CMK (cell line): ENCODE data around the gene EMB.
A peak's percentile ranks its signal among the peaks of the same experiment; 100 is the strongest.
"Not testable (repeated sequence)": the region's sequence is repeated elsewhere in the genome, so short reads cannot be mapped to it uniquely, and the experiment has no call there.

Experiments
- DNase-seq: peaks from one replicate; pipeline ENCODE4 v3.0.0-alpha.2; 2010; ENCODE audit warnings: low read depth

Gene EMB

GRCh38 chr5:50421184-50421950 lies 19.7 kb downstream of the EMB start:
- DNase-seq = not testable (repeated sequence)

DNA sequence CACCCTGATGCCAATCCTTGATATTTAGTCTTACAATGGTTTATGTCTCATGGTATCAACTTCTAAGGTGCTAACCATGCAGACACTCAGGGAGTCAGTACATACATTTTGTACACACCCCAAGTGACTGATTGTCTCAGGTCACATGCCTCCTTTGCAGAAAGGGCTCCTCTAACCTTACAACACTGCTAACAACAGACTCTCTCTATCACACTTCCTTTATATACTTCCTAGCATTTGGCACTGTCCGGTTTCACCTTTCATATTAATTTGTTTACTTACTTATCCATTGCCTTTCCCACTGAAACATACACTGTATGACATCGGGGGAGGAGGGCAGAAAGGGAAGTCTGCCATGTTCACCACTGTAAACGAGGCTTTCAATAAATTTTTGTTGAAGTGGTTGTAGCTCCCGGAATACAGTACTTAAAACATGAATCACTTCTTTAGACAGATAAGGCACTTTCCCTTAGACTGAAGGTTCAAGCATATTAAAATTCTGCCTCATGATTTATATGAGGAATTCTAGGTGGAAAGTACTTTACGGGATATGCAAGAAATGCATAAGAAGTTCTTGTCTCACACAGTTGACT lies 20.6 kb downstream of the EMB start:
- DNase-seq = no peak

DNA sequence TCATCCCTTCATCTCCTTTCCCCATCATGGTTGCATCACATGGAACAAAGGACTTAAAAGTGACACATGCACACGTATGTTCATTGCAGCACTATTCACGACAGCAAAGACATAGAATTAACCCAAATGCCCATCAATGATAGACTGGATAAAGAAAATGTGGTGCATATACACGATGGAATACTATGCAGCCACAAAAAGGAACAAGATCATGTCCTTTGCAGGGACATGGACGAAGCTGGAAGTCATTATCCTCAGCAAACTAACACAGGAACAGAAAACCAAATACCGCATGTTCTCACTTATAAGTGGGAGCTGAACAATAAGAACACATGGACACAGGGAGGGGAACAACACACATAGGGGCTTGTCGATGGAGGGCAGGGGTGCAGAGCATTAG lies 21.4 kb downstream of the EMB start:
- DNase-seq = not testable (repeated sequence)

DNA sequence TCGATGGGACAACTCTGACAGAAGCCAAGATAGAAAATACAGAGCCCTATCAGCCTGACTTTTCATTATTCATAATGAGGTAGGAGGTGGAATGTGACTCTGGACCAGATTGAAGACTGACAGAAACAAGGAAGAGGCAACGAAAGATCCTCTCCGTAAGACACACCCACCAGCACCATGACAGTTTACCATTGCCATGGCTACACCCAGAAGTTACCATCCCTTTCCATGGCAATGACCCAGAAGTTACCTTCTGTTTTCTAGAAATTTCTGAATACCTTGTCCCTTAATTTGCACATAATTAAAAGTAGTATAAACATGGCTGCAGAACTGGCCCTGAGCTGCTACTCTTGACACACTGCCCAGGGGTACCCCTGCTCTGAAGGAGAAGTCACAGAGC lies 24.5 kb downstream of the EMB start:
- DNase-seq = not testable (repeated sequence)

DNA sequence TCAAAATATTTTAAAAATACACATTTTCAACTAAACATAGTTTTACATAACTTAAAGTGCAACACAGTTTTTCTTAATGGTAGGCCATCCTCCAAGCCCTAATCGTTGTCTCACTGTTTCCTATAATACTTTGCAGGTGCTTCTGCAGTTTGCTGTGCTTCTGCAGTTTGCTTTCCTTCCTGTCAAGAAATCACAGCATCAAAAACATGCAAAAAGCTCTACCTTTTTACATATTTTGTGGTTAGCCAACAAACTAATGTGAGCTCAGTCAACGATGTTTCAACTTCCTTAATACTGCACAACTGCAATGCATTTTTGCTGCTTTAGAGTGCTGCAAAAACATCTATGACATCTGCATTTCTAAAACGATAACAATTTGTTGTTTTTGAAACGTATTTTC lies 25.2 kb downstream of the EMB start:
- no peak for DNase-seq

- DNase-seq = not testable (repeated sequence)
Observed at GRCh38 chr5:50410932-50411331, 30.2 kb downstream of the EMB start.

- DNase-seq = no peak
Observed at GRCh38 chr5:50406877-50407276, 34.2 kb downstream of the EMB start.

- DNase-seq = no peak
Observed at GRCh38 chr5:50401336-50401735, 39.8 kb downstream of the EMB start.

GRCh38 chr5:50393925-50394609 lies 47.0 kb downstream of the EMB start:
- not testable (repeated sequence) for DNase-seq

GRCh38 chr5:50392289-50392688 lies 48.8 kb downstream of the EMB start:
- not testable (repeated sequence) for DNase-seq

DNA sequence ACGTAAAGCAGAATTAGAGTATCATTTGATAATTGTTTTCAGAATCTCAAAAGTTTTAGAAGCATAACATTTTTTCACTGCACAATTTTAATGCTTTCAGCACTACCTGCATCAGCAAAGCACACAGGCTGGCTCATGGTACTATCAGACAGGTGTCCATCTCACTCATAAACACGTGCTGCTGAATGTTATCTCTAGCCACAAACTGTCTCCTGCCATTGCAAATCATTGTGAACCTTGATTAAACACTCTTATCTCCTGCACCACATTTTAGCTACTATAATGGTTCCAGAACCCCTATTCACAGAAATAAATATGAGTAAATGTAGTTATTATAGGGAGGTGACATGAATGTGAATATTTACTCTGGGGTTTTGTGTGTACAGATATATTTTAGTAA lies 56.7 kb downstream of the EMB start:
- DNase-seq = peak; percentile 72

DNA sequence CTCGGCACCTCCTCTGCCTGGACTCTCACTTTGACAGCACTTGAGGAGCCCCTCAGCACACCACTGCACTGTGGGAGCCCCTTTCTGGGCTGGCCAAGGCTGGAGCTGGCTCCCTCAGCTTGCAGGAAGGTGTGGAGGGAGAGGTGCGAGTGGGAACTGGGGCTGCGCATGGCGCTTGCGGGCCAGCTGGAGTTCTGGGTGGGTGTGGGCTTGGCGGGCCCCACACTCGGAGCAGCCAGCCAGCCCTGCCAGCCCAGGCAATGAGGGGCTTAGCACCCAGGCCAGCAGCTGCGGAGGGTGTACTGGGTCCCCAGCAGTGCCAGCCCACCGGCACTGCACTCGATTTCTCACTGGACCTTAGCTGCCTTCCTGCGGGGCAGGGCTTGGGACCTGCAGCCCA lies 64.4 kb downstream of the EMB start:
- not testable (repeated sequence) for DNase-seq

GRCh38 chr5:50369287-50370033 lies 71.6 kb downstream of the EMB start:
- DNase-seq = not testable (repeated sequence)

- DNase-seq = no peak
Observed at GRCh38 chr5:50365426-50366251, 75.4 kb downstream of the EMB start.

DNA sequence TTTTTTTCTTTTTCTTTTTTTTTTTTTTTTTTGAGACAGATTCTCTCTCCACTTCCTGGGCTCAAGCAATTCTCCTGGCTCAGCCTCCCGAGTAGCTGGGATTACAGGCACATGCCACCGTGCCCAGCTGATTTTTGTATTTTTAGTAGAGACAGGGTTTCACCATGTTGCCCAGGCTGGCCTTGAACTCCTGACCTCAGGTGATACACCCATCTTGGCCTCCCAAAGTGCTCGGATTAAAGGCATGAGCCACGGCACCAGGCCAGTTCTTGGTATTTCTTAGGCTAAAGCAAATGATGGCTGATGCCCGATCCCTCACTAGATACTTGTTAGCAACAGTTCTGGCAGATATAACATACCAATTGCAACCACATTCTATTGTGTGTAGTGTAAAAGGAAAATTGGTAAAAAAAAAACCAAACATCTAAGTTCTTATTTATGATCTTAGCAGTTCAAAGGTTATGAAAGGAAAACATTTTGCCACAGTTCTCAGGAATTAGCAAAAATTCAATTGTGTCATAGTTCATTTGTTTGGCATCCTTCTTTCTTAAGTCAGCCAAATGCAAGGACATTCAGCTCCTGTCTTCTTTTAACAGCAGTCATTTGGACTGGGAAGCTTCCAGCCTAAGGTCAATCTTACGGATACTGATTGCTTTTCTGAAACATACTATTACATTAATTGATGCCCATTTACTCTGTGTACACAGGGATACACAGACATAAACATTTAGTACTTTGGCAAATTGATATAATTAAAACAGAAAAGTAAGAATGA lies 76.4 kb downstream of the EMB start:
- not testable (repeated sequence) for DNase-seq

DNA sequence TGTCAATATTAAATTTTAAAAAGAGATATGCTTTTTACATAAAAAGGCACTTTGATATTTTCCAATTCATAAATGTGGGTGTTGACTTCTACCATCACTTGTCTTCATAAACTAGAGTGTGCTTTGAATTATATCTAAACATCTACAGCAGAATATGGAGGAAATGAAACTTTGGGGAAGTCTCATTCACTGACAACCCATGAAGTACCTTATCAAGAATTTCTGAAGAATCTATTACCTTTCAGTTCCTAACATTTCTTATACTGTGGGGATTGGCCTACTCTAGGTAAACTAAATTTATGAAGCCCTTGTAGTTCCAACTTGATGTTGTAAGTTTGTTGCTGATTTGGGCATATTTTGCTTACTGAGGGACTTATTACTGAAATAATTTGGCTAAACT lies 81.9 kb downstream of the EMB start:
- DNase-seq = no peak

- no peak for DNase-seq
Observed at GRCh38 chr5:50352382-50352781, 88.7 kb downstream of the EMB start.
